EH (cell line): ENCODE data around the gene APOBEC3G.
"Not testable (repeated sequence)": the region's sequence is repeated elsewhere in the genome, so short reads cannot be mapped to it uniquely, and the experiment has no call there.

Source experiments
- DNase-seq: peaks from one replicate; pipeline ENCODE4 v3.0.0-alpha.2; 2015; ENCODE audit warnings: low read depth

APOBEC3G gene

DNA sequence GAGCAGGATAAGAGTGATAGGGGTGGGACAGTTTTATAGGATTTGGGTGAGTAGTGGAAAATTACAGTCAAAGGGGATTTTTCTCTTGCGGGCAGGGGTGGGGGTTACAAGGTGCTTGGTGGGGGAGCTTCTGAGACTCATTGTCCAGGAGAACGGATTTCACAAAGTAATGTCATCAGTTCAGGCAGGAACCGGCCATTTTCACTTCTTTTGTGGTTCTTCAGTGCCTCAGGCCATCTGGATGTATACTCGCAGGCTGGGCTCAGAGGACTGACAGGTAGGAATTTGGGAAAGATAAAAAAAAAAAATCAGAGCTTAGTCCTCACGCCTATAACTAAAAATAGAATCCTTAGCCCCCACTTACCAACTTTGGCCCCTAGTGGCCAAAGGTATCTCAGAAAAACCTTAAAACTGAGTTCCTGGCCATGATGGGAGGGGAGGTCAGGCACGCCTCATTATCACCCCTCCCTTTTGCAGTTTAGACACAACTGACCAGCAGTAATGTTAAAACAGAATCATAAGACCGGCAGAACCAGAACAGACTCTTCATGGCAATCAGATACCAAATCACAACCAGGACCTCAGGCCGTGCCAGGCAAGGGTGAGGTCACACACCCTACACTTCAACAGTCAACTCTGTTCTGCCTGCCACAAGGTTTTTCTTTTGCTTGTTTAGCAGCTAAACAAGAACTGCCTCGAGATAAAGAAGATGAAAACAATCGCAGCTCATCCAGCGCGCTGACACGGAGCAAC lies 8.9 kb upstream of the APOBEC3G start:
- DNase-seq = no peak

DNA sequence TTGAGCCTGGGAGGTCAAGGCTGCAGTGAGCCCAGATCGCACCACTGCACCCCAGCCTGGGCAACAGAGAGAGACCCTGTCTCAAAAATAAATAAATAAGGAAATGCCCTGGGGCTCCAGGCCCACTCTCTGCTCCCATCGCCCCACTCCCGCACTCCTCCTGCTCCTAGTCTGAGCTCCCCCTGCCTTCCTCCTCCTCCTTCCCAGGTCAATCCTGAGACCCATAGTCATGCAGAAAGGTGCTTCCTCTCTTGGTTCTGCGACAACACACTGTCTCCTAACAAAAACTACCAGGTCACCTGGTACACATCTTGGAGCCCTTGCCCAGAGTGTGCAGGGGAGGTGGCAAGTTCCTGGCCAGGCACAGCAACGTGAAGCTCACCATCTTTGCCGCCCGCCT lies 6.9 kb upstream of the APOBEC3G start:
- DNase-seq = no peak

DNA sequence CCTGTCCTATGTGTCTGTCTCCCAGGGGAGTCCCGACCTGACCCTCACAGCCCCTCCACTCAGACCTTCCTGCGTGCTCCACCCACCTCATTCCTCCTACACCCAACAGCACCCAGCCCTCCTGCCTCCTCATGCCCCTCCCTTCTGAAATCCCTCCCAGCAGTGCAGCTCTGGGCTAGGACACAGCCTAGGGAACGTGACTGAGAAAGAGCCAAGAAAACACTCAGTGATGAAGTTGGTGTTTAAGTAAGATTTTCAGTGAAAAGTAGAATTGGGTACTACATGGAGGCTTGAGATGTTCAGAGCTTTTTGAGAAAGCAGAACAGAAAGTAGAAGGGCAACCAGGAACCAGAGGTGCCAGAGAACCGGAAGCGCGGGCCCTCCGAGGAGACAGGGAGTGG lies 4.5 kb upstream of the APOBEC3G start:
- DNase-seq = not testable (repeated sequence)

DNA sequence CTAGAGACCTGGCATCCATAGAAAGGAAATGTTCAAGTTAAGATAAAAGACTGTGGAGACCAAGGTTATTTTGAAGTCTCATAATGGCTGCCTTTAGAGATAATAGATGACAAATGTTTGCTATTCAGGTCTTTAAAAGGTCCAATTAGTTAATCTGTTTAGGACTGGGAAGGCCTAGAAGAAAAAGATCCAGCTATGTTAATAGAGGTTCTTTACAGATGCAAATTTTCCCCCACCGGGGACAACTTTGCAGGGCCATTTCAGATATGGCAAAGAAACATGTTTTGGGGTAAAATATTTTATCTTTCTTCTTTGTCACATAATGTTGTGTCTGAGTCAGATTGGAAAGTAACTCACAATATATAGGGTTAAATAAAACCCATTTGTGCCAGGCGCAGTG lies 3.1 kb upstream of the APOBEC3G start:
- no peak for DNase-seq

DNA sequence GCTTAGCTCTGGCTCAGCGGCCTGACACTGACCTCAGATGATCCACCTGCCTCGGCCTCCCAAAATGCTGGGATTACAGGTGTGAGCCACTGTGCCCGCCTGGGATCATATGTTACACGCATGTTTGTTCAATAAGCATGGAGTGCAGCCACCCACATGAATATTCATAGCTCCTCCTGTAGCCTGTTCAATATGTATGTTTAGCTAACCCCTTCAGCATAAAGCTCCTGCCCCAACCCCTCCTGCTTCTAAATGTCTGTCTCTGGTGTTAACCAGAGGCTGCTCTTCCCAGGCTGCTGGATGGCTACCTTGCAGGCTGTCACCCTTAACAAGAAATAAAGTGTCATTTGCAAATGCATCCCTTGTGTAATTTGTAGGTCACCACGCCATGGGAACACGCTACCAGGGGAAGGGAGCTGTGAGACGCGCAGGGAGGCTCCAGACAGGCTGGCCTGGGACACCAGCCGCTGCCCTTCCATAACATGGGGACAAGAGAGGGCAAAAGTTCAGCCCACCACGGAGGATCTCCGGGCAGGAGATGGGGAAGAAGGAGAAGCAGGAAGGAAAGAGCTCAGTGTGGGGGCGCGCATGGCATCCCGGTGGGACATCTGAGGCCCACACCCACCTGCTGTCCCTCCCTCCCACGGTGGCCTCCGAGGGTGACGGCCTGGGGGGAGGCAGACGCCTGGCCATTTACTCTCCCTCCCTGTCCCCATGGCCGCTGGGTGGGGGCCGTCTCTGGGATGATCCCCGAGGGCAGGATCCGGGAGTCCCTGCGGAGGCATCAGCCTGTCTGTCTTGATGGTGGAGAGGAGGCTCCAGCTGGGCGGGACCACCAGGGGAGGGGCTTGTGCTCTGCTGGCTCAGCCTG lies 685 bp upstream of the APOBEC3G start:
- not testable (repeated sequence) for DNase-seq

DNA sequence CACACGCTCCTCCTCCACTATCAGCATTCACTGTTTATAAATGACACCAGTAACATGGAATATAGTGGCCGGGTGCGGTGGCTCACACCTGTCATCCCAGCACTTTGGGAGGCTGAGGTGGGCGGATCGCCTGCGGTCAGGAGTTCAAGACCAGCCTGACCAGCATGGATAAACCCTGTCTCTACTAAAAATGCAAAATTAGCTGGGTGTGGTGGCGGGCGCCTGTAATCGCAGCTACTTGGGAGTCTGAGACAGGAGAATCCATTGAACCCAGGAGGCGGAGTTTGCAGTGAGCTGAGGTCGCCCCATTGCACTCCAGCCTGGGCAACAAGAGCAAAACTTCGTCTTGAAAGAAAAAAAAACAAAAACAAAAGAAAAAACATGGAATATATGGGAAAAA lies 837 bp downstream of the APOBEC3G start:
- DNase-seq = not testable (repeated sequence)

DNA sequence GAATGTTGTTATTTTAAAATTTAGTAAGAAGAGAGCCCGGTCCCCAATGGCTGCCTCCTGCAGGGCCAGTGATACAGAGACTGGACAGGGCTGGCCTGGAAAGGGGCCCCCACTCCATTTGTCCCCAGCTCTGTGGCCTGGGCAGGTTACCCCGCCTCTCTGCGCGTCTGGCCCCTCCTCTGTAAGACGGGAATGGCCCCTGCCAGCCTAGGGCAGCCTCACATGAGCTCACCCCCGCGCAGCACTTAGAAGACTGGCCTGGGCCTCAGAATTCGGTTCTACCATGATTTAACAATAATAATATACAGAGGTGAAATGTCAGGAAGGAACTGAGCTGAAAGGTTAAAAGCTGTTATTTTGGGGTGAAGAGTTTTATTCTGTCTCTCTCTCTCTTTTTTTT lies 1.3 kb downstream of the APOBEC3G start:
- no peak for DNase-seq

DNA sequence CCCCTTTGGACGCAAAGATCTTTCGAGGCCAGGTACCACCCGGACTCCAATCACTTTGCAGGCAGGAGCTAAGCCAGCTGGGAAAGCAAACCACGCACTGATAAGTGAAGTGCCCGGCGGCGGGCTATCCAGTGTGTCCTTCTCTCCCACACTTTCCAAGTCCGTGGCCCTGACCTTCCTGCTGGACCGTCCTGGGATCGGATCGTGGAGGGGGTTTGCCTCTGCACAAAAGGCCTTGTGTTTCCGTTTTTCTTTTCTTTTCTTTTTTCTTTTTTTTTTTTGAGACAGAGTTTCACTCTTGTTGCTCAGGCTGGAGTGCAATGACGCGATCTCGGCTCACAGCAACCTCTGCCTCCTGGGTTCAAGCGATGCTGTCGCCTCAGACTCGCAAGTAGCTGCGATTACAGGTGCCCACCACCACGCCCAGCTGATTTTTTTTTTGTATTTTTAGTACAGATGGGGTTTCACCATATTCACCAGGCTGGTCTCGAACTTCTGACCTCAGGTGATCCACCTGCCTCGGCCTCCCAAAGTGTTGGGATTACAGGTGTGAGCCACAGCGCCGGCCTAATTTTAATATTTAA lies 2.1 kb downstream of the APOBEC3G start:
- not testable (repeated sequence) for DNase-seq

DNA sequence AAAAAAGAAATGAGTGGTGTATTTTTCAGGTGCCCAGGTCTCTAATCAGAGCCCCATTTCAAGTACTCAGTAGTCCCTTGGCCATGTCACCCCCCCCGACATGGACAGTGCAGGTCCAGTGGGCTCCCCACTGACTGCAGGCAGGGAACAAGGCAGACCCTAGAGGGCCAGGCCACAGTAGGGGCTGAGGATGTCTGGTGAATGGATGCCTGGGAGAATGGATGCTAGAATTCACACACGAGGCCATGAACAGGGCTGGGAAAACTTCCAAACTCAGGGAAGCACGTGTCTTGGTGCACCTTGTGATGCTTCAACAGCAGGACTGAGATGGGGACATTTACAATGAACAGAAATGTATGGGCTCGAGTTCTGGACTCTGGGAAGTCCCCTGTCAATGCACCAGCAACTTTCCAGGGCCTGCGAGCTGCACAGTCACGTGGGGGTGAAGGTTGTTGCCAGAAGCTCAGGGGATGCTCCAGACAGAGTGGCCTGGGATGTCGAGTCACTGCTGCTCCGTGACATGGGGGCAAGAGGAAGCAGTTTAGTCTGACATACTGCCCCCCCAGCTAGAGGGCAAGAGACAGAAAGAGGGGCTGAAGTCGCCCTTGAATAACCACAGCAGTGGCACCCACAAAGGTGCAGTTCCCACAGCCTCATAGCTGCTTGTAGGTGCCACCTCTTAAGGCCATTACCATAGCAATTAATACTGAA lies 3.1 kb downstream of the APOBEC3G start:
- no peak for DNase-seq

DNA sequence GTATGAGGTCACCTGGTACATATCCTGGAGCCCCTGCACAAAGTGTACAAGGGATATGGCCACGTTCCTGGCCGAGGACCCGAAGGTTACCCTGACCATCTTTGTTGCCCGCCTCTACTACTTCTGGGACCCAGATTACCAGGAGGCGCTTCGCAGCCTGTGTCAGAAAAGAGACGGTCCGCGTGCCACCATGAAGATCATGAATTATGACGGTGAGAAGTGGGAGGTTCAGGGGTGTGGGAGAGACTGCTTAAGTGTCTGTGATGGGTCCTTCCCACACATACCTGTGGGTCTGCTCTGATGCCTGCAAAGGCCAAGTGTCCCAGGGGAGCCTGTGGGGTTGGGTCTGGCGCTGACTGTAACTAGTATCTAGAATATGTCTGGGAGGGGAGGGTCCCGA lies 3.9 kb downstream of the APOBEC3G start:
- no peak for DNase-seq

DNA sequence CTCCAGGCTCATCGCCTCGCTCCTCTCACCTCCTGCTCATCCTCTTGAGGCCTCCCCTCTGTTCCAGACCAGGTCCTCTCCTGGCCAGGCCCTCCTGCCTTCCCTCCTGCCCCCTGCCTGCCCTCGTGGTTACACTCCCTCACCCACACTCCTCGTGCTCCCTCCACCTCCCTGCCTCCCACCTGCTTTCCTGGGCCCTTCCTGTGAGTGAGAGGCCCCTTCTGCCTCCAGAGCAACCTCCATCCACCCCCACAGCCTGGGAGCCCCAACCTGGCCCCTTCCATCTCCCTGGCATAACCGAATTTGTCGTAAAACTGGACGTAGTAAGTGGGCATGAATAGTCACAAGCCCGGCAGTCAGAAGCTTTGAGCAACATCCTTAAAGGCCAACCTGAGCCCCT lies 4.5 kb downstream of the APOBEC3G start:
- no peak for DNase-seq

DNA sequence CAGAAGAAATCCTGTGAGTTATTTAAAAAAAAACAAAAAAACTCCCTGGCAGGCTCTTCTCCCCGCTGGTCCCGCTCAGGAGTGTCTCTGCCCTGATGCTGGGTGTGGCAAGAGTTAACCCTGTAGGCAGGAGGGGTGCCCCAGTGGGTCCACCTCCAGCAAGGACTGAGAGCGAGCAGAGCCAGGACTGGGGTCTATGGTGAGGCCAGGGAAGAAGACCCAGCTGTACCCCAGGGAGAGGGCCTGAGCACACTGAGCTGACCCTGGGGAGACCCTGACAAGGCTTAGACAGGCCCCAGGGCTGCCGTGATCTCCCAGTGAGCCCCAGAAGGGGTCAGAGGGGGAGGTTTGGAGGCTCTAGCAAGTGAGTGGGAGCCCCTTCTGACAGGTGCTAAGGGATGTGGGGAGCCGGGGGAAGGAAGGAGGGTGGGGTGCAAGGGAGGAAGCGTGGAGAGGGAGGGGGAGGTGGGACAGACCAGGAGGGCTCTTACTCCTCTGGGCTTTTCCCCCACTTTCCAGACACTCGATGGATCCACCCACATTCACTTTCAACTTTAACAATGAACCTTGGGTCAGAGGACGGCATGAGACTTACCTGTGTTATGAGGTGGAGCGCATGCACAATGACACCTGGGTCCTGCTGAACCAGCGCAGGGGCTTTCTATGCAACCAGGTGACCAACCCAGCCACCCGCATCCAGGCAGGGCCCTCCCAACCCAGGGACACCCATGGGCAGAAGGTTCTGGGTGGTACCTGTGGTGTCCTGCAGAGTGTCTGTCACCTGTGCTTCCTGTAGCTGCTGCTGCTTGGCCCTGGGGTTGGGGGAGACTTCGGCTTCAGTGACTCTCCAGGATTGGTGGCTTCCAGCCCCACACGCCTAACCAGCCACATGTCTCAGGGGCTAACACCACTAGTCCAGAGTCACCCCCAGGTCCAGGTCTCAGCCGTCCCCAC lies 6.4 kb downstream of the APOBEC3G start:
- no peak for DNase-seq

DNA sequence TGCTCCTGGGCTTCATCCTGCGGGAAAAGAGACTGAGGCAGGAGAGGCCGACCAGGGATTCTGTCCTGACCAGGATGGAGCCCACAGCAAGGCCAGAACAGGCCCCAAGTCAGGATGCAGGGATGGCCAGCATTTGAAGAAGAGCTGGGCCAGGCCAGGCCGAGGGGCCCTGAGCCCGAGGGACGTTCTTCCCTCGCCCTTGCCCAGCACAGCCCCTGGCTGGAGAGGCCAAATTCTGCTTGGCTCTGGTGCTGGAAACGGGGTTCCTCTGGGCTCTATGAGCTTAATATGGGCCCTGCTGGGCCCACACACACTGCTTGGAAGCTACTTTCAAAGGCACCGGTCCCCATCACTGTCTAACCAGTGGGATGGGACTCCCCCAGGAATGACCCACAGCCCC lies 7.6 kb downstream of the APOBEC3G start:
- no peak for DNase-seq

DNA sequence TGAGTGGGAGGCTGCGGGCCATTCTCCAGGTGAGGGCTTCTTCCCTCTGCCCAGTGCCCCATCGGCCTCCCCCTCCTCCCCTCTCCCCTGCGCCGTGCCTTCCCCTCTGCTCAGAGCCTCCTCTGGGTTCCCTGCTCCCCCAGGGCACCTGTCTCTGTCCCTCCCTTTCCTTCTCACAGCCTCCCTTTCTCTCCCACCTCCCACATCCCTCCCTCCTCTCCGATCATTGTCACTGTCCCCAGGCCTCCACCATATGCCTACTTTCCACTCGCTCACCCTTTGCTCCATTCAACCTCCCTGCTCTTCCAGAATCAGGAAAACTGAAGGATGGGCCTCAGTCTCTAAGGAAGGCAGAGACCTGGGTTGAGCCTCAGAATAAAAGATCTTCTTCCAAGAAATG lies 10.0 kb downstream of the APOBEC3G start:
- no peak for DNase-seq

DNA sequence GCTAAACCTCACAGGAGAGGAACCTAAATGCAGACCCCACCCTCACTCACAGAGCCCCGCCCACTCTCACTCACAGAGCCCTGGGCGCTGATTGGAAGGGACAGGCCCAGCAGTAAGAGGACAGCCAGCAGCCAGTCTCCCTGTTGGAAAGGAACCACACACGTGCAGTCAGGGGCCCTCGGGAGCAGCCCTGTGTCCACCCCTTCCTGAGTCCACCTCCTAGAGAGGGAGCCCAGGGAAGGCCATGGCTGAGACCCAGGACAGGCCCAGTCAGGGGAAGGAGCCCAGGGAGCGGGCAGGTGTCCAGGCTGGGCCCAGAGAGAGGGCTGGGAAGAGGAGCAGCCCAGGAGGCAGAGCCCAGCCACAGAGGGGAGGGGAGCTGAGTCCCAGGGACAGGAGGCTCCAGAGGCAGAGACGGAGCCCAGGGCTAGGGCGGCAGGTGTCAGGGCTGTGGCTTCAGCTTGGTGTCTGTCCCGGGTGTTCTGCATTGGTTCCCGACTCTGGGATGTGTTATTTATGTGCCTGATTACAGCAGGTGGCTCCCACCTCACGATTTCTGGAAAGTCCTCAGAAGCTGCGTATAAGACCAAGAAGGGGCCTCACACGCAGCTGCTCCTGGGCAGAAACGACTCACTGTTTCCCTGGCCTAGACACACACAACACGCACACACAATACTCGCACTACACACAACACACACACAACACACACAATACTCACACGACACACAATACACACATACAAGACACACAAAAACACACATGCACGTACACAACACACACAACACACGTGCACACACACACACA lies 11.0 kb downstream of the APOBEC3G start:
- no peak for DNase-seq

DNA sequence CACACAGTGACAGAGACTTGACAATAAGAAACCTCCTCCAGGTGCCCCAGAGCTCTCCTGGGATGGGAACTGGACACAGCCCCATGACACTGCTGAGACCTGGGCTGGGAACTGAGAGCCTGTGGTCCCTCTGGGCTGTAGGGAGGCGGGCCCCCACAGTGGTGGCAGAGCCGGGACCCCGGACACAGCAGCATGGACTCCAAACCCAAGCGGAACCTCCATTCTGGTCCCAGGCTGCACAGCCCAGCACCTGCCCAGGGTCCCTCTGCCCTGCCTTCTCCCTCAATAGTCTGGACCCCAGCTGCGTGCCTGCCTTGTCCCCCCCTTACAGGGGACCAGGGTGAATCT lies 11.6 kb downstream of the APOBEC3G start:
- no peak for DNase-seq

DNA sequence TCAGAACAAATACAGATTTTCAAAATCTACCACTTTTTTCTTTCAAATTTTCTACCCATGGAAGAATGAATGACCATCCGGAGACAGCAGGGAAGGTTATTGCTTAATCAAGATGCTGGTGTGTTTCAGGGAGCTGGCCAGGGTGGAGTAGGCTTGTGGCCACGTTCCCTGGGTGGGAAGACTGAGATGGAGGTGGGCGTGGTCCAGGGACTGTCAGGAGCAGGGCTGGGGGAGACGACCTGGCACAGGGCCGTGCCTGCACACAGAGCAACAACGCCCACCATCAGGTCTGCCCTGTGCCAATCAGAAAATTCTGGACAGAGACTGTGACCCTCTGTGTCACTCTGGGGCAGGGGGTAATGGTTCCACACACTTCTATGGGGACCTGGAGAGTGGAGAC lies 12.9 kb downstream of the APOBEC3G start:
- no peak for DNase-seq

DNA sequence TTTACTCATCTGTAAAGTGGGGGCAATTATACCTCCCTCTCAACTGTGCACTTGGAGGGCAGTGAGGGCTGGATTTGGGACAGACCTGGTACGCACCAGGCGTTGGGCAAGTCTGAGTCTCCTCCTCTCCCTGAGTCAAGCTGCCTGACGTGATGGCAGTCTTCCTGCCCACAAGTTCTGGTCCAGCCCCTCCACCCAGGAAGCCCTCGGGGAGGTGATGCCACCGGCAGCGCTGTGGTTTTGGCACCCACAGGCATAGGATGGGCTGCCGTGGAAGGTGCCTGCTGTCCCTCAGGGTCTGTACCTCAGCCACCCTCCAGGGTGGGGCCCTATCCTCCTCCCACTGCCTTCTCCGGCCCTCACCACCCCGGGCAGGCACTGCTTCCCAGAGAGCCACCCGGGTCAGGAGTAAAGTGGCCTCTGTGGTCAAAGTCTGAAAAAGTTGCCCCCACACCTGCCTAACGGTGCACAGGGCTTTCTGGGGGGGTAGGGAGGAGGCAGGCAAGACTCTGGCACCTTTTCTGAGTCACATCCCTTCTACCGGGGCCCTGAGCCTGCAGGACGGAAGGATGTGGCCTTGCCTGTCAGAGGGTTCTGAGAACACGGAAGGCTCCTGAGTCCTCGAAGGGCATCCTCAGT lies 13.5 kb downstream of the APOBEC3G start:
- DNase-seq = no peak

DNA sequence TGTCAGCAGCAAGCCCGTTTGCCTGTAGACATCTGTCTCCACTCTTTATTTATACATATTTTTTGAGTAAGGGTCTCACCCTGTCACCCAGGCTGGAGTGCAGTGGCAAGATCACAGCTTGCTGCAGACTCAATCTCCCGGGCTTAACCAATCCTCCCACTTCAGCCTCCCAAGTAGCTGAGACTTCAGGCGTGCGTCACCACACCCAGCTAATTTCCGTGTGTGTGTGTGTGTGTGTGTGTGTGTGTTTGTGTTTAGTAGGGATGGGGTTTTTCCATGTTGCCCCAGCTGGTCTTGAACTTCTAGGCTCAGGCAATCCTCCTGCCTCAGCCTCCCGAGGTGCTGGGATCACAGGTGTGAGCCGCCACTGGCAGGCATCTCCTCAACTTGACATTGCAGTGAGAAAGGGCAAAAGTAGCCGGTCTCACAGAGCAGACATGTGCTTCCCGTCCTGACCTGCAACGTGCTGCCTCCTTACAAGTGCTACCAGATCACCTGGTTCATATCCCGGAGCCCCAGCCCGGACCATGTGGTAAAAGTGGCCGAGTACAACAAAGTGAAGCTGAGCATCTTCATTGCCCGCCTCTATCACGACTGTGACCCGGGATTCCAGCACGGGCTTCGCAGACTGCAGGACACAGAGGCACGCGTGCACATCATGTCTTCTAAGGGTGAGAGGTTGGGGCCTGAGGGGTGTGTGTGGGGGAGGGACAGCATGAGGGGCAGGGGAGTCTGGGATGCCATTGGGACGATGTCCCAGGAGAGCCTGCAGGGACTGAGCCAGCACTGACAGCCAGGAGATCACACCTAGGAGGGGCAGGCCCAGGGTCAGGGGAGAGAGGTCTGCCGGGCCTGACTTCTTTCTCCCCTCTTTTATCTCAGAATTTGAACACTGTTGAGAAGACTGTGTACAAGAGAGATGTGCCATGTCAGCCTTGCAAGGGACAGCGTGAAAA lies 14.3 kb downstream of the APOBEC3G start:
- DNase-seq = no peak
